ENCODE measurements around the gene WWOX.
"Not testable (repeated sequence)": the region's sequence is repeated elsewhere in the genome, so short reads cannot be mapped to it uniquely, and the experiment has no call there.

The WWOX gene

DNA sequence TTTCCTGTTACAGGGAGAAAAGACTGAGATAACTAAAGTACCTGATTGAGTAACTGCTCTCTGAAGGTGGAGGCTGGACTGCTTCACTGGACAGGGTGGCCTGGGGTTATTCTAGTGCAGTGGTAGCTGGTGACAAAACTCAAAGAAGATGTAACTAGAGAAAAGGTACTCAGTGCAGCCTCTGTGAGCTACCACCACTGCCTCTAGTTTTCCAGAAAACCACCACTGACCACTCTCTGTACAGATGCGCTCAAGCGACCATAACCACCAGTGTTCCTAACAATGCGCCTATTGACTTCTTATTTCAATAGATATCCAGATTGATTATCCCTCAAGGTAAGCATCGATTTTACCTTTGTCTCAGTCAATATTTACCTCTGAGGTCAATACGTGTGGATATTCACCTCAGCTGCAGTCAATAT, 492.2 kb downstream of the WWOX start:
- no peak for DNase-seq

- no peak for DNase-seq
Measured at GRCh38 chr16:78592111-78592510, 492.7 kb downstream of the WWOX start.

GRCh38 chr16:78593352-78593751, 493.9 kb downstream of the WWOX start:
- no peak for DNase-seq

DNA sequence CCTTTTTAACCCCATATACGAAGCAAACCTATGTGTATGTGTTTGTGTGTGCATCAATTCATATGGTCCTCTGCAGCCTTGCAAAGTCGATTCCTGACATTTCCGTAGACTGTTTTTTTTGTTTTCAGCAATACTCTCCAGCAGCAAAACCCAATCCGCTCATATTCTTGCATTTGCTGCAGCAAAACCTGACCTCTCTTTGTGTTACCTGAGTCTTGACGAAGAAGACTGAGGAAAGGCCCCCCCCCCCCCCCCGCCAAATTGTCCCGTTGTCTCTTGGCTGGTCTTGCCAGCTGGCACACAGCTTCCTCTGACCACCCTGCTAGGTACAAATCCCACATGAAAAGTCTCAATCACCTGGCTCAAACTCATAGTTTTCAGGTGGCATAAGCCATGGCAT, 494.7 kb downstream of the WWOX start:
- DNase-seq = no peak

DNA sequence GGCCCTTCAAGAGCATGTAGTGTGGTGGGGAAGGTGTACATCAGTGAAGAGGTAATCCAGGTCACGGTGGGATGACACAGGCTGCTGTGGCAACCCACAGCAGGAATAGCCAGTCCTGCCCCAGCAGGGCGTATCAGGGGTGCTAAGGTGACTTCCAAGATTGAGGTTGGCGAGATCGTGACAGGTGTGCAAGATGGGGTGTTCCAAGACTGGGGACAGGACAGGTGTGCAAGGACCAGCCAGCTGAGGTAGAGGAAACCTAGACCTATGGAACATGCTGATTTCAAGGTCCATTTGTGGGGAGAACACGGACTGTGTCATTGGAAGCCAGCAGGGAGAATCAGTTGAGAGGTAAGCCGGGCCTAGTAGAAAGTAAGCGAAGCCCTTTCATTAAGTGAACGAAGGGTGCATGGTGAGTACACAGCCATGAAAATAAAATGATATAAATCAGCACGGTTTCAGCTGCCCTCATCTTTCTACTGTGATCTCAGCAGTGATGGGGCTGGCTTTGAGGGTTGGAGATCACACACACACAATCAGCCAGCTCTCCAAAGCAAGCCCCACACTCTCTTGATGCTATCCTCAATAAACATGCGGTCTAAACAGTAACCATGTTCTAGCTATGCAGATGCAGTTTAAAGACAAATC, 497.0 kb downstream of the WWOX start:
- no peak for DNase-seq

DNA sequence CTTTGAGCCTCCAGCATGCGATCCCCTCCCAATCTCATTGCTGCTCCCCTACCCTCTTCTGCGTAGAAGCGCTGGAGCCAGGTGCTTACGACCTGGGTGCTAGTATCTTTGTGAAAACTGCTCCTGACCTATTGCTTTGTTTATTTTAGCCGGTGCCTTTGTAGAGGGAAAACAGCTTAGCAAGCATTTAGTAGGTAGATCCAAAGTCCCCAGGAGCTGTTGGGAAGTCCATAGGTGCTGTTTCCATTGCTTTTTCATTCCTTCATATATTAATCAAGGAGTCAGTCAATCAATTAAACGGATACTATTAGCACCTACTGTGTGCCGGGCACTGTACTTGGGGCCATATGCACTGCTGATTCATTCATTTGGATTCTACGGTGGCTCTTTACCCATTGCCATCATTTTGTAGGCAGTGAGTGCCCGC, 497.6 kb downstream of the WWOX start:
- no peak for DNase-seq

DNA sequence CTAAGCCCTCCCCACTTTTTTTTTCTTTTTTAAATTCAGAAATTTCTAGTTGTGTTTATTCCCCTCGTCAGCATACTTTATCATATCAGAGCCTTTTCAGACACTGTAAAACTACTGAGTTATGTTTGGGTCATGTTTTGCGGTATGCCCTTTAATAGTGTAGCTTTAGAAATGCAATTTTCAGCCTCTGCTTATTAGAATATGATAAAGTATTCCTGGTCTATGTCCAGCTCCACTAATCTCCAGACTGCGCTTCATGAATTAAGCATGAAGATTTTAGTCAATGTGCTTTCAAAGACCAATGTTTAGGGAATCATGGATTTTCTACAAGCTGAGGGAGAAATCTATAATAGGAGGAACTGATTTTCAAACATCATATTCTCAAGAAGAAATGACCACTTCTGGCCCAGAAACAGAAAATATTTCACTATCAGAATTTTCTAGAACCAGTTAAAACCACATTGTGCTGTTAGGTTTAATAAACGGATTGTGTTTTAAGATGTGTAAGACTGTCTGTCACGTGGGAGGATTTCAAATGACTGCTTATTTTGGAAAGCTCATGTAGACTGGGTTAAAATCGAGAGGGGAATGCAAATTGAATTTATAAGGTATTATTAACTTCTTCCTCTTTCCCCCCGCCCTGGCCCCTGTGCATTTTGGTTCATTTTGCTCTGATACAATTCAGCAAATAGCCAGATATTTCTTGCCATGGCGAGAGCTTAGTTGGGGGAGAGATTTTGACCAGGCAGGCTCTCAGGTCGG, 498.5 kb downstream of the WWOX start:
- no peak for DNase-seq

GRCh38 chr16:78599271-78599670, 499.8 kb downstream of the WWOX start:
- no peak for DNase-seq

GRCh38 chr16:78604423-78605062, 505.1 kb downstream of the WWOX start:
- not testable (repeated sequence) for DNase-seq

DNA sequence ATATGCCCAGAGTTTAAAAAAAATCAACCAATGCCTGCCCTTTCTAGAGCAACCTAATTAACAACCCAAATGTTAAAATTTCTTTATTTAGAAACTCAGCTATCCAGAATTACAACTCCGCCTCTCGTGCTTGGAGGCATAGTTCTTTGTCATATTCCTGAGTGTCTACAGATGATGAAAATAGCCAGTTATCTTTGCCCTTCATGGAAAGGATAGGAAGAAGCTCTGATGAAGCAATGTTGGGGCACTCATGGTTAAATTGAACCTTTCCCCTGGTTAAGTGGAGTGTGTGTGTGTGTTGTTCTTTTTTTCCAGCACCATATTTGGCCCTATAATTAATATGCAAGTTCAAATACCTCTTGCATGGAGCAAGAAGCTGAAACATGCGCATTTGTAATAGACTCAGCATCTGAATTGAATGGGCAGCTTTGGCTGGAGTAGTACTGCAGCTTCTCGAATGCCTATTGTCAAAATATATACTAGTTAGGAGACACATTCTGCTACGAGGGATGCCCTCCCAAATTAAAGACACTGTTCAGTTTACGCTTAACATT, 506.2 kb downstream of the WWOX start:
- no peak for DNase-seq

GRCh38 chr16:78606545-78606944, 507.1 kb downstream of the WWOX start:
- DNase-seq = no peak

- no peak for DNase-seq
Measured at GRCh38 chr16:78607022-78607421, 507.6 kb downstream of the WWOX start.

- DNase-seq = no peak
Measured at GRCh38 chr16:78607465-78607864, 508.0 kb downstream of the WWOX start.

- no peak for DNase-seq
Measured at GRCh38 chr16:78608305-78608776, 508.9 kb downstream of the WWOX start.

DNA sequence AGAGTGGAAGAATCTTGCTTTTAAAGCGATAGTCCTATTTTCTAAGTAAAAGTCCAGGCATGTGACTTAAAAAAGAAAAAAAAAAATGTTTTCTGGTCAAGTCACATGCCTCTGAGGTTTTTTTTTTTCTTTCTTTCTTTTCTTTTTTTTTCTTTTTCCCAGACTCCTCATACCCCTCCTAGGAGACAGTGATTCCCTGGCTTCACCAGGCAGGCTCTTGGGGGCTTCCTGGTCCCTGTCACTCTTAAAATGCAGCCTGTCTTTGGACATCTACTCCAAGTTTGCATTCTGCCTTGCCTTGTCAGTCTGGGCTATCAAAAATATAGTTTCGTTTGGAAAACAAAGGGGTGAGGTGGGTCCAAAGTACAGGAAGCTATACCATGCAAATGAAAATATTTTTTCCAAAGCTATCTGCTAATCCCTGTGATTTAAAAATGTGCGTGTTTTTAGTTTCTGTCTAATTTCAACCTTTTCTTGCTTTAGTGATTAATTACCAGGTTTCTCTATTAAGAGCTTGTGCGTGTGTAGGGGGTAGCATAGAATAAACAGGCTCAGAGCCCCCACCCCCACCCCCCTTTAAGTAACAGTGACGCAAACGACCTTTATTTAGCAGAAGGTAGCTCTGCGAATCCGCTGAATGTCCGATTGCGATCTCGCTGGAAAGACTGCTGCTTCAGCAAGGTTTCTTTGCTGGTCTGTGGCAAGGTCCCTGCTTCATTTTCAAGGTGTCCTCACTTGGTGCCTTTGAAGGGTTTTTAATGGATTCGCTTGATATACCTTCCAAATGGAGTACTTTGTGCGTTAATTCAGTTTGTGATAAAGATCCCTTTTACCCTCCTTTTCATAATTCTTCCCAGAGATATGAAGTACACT, 510.2 kb downstream of the WWOX start:
- DNase-seq = no peak

- DNase-seq = no peak
Measured at GRCh38 chr16:78611318-78611717, 511.9 kb downstream of the WWOX start.

DNA sequence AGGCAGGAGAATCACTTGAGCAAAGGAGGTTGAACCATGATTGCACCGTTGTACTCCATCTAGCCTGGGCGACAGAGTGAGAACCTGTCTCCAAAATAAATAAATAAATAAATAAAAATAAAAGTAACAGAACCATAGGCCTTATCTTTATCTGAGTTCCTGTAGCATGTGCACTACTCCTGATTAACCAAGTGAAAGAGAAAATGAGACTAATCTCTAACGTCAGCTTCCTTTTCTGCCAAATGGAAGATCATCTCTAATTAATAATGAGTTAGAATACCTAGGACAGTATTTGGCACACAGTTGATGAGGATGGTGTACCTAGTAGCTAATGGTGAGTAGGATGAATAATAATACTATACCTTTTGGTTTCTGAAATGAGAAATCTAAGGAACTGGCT, 520.4 kb downstream of the WWOX start:
- no peak for DNase-seq

GRCh38 chr16:78620291-78620690, 520.8 kb downstream of the WWOX start:
- no peak for DNase-seq

GRCh38 chr16:78623796-78624195, 524.3 kb downstream of the WWOX start:
- DNase-seq = no peak

- no peak for DNase-seq
Measured at GRCh38 chr16:78624366-78624765, 524.9 kb downstream of the WWOX start.

- DNase-seq = peak; percentile 25
Measured at GRCh38 chr16:78628461-78629045, 529.1 kb downstream of the WWOX start.

DNA sequence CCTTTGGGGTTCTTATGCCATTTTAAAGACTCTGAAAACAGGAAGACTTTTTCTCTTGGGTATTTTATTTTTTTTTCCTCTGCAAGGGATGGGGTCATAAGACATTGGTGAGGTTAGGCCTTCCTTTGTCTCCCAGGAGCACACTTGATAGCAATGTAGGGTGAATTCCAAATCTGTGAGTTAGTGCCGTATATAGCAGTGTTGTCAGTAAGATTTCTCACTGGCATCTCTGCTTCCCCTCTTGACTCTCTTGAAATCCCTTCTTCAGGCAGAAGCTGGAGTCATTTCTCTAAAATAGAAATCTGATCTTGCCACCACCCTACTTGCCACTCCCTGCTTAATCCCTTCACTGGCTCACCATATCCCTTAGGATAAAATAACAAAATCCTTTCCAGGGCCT, 529.7 kb downstream of the WWOX start:
- no peak for DNase-seq
